GM13977 (cell line): ENCODE measurements around the gene STARD9.

Source experiments
- DNase-seq: peaks from one replicate; pipeline ENCODE4 v3.0.0; 2012; ENCODE audit warnings: low spot score
- CTCF ChIP-seq: IDR thresholded peaks from 2 replicates; pipeline ENCODE4 v1.5.1; 2012; ENCODE audit warnings: mild to moderate bottlenecking, control low read depth; ENCODE audit not compliant: insufficient read depth; ENCODE audit errors: extremely low read depth, missing control alignments
- in situ Hi-C: fragments of 300-500 bp; cut with MboI; formaldehyde crosslinking; loops from one replicate; pipeline ENCODE4 v1.12.0; 2022; ENCODE audit warnings: low sequenced_read_pairs, low pct_unique_long_range_greater_than_20kb, mixed read lengths, inconsistent platforms; ENCODE audit not compliant: unreplicated experiment

Gene STARD9

DNA sequence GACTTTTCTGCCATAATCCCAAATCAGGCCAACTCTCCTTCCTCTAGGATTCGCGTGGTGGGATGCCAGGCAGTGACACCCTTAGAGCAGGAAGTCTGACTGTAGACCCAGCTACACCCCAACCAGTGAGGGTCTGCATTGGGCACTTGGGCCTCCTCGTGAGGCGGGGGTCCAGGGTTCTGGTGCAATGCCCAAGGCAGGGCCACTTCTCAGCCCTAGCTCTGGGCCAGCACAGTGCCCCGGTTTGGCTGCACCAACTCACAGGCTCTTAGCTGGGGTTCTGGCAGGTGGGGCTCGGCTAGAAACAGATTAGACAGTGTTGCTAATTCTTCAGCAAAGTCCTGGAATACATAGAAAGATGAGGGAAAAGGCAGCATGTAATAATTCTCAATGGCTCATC is 148.9 kb downstream of the STARD9 start:
- no peak for TF ChIP-seq CTCF
- peak; percentile 6 for DNase-seq
- in situ Hi-C loops = no loop called here

DNA sequence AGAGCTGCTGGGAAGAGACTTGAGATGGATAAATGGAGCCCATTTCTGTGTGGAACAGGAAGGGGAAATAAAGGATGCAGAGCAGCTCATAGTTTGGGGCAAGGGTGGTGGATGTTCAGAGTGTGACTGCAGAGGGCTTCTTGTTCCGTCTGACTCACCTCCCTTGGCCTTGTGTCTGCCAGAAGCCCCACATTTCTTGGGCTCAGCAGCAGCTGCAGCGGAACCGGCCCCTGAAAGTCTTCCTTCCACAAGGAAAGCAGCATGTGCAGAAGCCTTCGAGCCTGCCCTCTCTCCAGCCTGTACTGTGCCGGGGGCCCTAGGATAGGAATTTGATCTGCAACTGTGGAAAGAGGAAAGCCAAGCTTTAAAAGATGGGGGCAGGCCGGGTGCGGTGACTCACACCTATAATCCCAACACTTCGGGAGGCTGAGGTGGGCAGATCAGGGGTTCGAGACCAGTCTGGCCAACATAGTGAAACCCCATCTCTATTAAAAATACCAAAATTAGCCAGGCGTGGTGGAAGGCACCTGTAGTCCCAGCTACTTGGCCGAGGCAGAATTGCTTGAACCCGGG is 150.0 kb downstream of the STARD9 start:
- in situ Hi-C loops = no loop called here
- no peak for TF ChIP-seq CTCF
- DNase-seq = no peak

DNA sequence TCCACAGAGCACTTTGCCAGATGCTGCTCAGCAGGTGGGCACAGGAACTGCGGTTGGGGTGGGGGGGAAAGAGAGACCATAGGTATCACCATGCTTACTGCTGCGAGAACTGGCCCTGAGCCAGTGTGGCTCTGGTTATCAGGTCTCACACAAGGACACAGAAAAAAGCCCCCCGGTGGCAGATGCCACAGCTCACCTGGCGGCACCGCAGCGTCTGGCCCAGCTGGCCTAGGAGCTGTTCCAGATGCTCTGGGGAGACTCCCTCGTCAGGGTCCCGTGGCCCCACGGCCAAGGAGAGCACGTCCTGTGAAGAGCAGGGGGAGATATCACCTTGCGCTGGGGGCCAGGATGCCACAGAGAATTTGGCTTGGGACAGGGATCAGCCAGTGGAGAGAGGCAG is 150.7 kb downstream of the STARD9 start:
- TF ChIP-seq CTCF = no peak
- peak; percentile 14 for DNase-seq
- in situ Hi-C loops = no loop called here

GRCh38 chr15:42727750-42728381 is 152.5 kb downstream of the STARD9 start:
- DNase-seq = peak; percentile 11
- in situ Hi-C loops = no loop called here
- TF ChIP-seq CTCF = no peak

DNA sequence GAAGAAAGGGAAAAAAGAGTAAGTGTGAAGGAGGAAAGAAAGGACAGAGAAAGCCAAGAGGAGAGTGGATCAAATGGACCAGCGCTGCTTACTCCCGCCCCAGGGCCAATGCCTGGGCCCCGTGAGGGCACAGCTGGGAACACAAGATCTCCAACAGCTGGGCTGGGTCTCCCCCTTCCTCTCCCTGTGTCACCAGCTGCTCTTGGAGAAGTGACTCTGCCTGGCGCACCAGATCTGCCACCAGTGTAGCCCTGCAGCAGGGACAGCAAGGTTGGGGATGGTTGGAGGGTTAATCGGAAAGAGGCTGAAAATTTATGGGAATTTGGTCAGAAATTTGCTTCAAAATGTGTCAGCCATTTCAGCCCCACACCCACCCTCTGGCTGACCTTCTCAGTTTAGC is 153.2 kb downstream of the STARD9 start:
- in situ Hi-C loops = no loop called here
- no peak for DNase-seq
- no peak for TF ChIP-seq CTCF

GRCh38 chr15:42728972-42729371 is 153.6 kb downstream of the STARD9 start:
- in situ Hi-C loops = no loop called here
- no peak for TF ChIP-seq CTCF
- no peak for DNase-seq
